Heart left ventricle (tissue), 16 donors: ENCODE measurements around the gene HAUS8. TPM values are rescaled to one million over a fixed set of nuclear protein-coding genes. Genes with fewer than 3 reads are reported as not detected.
"Not testable (repeated sequence)": the region's sequence is repeated elsewhere in the genome, so short reads cannot be mapped to it uniquely, and the experiment has no call there.

Experiments used
- ATAC-seq, 4 donors: fragments of 200-7000 bp; cut with Tn5 transposase; one replicate each; pipeline ENCODE4 v1.9.1; 2020 to 2022; ENCODE audit warnings: moderate library complexity in 4 of 4, mild to moderate bottlenecking in 3 of 4, moderate number of reproducible peaks in 1 of 4
- DNase-seq, 5 donors: peaks; one replicate each; pipeline ENCODE4 v3.0.0-alpha.2; 2020
- H3K27ac ChIP-seq, 12 donors: fragments of 200-600 bp; sonication (generic) in 4 of 12; one replicate each; pipeline versions ENCODE4 v1.5.0 to v1.8.0; 2016 to 2022; ENCODE audit warnings: mild to moderate bottlenecking in 2 of 12
- H3K27me3 ChIP-seq, 9 donors: fragments of 200-600 bp; sonication (generic) in 2 of 9; one replicate each; pipeline versions ENCODE4 v1.5.1 to v1.8.0; 2016 to 2022; ENCODE audit warnings: mild to moderate bottlenecking in 3 of 9
- H3K36me3 ChIP-seq, 9 donors: fragments of 200-600 bp; sonication (generic) in 2 of 9; one replicate each; pipeline versions ENCODE4 v1.5.0 to v1.8.0; 2018 to 2022; ENCODE audit warnings: mild to moderate bottlenecking in 2 of 9
- H3K4me1 ChIP-seq, 12 donors: fragments of 200-600 bp; sonication (generic) in 4 of 12; one replicate each; pipeline versions ENCODE4 v1.5.0 to v1.8.0; 2016 to 2022; ENCODE audit warnings: mild to moderate bottlenecking in 3 of 12
- H3K4me3 ChIP-seq, 12 donors: fragments of 200-600 bp; sonication (generic) in 4 of 12; one replicate each; pipeline versions ENCODE4 v1.5.0 to v1.8.0; 2017 to 2022; ENCODE audit warnings: mild to moderate bottlenecking in 9 of 12, moderate library complexity in 4 of 12
- H3K9me3 ChIP-seq, 12 donors: fragments of 200-600 bp; sonication (generic) in 4 of 12; one replicate each; pipeline versions ENCODE4 v1.5.0 to v1.8.0; 2016 to 2022; ENCODE audit warnings: mild to moderate bottlenecking in 1 of 12
- POLR2A ChIP-seq, 2 donors: fragments of 450-650 bp; IDR thresholded peaks; one replicate each; pipeline ENCODE4 v1.6.1; 2017; ENCODE audit warnings: antibody characterized with exemption in 2 of 2, mild to moderate bottlenecking in 2 of 2, moderate library complexity in 2 of 2
- WGBS, 4 donors: extraction: QIAGEN DNeasy Blood & Tissue Kit in 2 of 4; methylation state at CpG; one replicate each; pipeline versions ENCODE4 v1.1.5 to v1.1.7; 2013 to 2018; 5-methylcytosine and 5-hydroxymethylcytosine counted together
- intact Hi-C, 10 donors: fragments of 100-400 bp; cut with DNase I; formaldehyde crosslinking; loops; one replicate each; pipeline versions ENCODE4 v1.11.1 to v1.14.2; 2022
- polyA plus RNA-seq, 2 donors: library from polyadenylated mRNA; stranded (reverse); fragments of 200-250 nt; gene quantifications; one replicate each; pipeline ENCODE4 v1.2.3, GENCODE V29; 2013
- total RNA-seq, 9 donors: library from RNA; depleted of rRNA in 2 of 9; stranded (reverse); fragments of >200 nt in 2 of 9; fragmentation: NEBNext Ultra II Directional in 3 of 9; extraction: Animal tissue kit (Norgen Biotek cat#: 25700) in 3 of 9; gene quantifications; one replicate each; pipeline versions ENCODE4 v1.1.0 to v1.2.4, GENCODE V29; 2016 to 2023
- TF ChIP-seq, protein P1 (sequence below), 12 donors: fragments of 200-600 bp; sonication (generic) in 4 of 12; IDR thresholded peaks; one replicate each; pipeline versions ENCODE4 v1.5.0 to v1.8.0; 2018 to 2022; ENCODE audit warnings: antibody characterized with exemption in 12 of 12, mild to moderate bottlenecking in 5 of 12
- donor health status: ischemic (EF 13 %, LVEDD 7.1; RV severe dilation, severe dysfunction).
- donor health status: healthy with polysubstance abuse.
- donor health status: DM: no; HTN: yes; CAD: no.
- donor health status: DM: no; HTN: no; CAD: no.
- donor health status: ischemic (EF 25% LVEDD 6.9; RV normal size, moderate dysfunction).
- donor health status: ischemic (EF 25% LVEDD 5.7; RV mildly dilated, moderate dysfunction).
- donor health status: healthy.
- donor health status: DM: yes; HTN: yes; CAD: no.
- donor health status: ischemic (EF 35%, LVEDD 5.7; RV mildly dilated, moderate dysfunction).
- donor health status: nonischemic (EF 11% LVEDD 7.7; RV severe dilation, severe dysfunction).
- donor health status: DM: yes; HTN: yes; CAD: no.
- donor health status: PGD.
- donor health status: ischemic (EF 29% LVEDD 5.4; RV normal size, mild dysfunction).
- donor health status: nonischemic (EF 23%, LVEDD 6.1; RV moderate dilation, normal function).

HAUS8 gene
- total and polyA plus RNA-seq, 11 donors: 2.1 to 9.2 (median 4.7) TPM

DNA sequence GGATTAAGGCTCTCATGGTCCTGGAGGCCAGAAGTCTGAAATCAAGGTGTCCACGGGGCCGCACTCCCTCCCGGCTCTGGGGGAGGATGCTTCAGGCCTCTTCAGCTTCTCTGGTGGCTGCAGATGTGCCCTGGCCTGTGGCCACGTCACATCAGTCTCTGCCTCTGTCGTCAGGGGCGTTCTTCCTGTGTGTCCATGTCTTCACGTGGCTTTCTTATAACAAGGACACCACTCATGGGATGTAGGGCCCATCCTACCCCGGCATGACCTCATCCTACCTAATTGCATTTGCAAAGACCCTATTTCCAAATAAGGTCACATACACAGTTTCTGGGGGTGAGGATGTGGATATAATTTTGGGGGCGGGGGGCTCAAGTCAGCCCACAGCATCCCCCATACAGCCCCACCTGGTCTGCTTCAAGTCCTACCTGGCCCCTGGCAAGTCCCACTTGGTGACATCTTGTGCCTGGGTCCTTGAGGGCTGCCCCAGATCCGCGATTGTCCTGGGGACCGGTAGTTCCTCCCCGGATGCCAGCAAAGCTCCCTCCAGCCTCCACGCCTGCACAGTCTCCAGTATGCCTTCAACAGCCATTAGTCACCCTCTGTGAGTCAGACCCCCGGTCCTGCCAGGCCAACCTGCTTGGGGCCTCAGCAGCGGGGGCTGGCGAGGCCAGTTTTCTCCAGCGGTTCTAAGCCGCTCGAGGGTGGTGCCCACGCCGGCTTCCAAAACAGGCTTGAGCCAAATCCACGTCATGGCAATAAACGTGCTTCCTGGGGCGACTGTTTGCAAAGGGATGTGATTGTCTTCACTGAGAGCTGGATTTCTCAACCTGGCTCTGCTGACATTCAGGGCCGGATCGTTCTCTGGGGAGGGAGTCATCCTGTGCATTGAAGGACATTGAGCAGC is 32.5 kb upstream of the HAUS8 start:
- H3K27me3 ChIP-seq: no peaks in the 10 kb centered on the region
- peaks cover 0 to 57% (median 18%) of the 10 kb centered on the region in 9 donors for H3K36me3 ChIP-seq
- ATAC-seq (peak; percentile 44 to 95 (median 92)), DNase-seq (peak; percentile 75 to 96 (median 84))
- peaks cover 0 to 5% (median 0%) of the 10 kb centered on the region in 12 donors for H3K9me3 ChIP-seq
- intact Hi-C loops: no loop called here
- no peak for TF ChIP-seq POLR2A (IDR thresholded peaks at IDR 0.05)
- TF ChIP-seq, protein P1, sequence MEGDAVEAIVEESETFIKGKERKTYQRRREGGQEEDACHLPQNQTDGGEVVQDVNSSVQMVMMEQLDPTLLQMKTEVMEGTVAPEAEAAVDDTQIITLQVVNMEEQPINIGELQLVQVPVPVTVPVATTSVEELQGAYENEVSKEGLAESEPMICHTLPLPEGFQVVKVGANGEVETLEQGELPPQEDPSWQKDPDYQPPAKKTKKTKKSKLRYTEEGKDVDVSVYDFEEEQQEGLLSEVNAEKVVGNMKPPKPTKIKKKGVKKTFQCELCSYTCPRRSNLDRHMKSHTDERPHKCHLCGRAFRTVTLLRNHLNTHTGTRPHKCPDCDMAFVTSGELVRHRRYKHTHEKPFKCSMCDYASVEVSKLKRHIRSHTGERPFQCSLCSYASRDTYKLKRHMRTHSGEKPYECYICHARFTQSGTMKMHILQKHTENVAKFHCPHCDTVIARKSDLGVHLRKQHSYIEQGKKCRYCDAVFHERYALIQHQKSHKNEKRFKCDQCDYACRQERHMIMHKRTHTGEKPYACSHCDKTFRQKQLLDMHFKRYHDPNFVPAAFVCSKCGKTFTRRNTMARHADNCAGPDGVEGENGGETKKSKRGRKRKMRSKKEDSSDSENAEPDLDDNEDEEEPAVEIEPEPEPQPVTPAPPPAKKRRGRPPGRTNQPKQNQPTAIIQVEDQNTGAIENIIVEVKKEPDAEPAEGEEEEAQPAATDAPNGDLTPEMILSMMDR (IDR thresholded peaks at IDR 0.05): no peak
- H3K4me1 ChIP-seq: peaks cover 4 to 86% (median 26%) of the 10 kb centered on the region in 12 donors
- peak overlapping the region in 3 of 12 donors; percentile 5 to 14 (median 8) for H3K4me3 ChIP-seq
- H3K27ac ChIP-seq: peak overlapping the region in 11 of 12 donors; percentile 22 to 93 (median 76)
- WGBS, 4 donors: 34 to 43% (median 37%) methylated on average over 15 to 27 of the region's 27 CpGs

GRCh38 chr19:17106964-17107363 is 31.7 kb upstream of the HAUS8 start:
- WGBS, 4 donors: 97 to 99% (median 99%) methylated on average over 2 to 4 of the region's 4 CpGs
- DNase-seq, ATAC-seq, intact Hi-C loops, H3K4me3 ChIP-seq, H3K27me3 ChIP-seq, H3K9me3 ChIP-seq: not testable (repeated sequence)
- peaks cover 0 to 63% (median 25%) of the 10 kb centered on the region in 9 donors for H3K36me3 ChIP-seq
- H3K4me1 ChIP-seq: peaks cover 4 to 78% (median 19%) of the 10 kb centered on the region in 12 donors
- peak overlapping the region in 9 of 12 donors; percentile 57 to 93 (median 76) for H3K27ac ChIP-seq

DNA sequence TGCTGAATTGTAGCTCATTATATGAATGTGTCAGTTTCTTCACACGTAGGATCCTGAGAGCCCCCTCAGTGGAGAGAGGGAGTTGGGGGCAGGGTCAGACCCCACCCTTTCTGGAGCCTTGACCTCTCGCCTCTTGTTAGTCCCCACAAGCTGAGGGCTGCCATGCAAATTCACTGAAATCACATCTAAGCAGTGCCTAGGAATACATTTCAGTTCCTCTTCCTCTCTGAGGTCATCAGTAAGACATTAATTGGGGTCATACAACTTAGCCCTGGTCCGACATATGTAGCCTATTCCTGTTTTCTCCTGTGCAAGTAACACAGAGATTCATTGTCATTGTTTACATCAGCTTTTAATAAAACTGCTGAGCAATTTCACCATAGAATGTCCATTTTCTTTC is 30.3 kb upstream of the HAUS8 start:
- H3K27ac ChIP-seq: peak overlapping the region in 1 of 12 donors; percentile 58
- H3K4me3 ChIP-seq: no peak overlapping the region
- peaks cover 0 to 5% (median 0%) of the 10 kb centered on the region in 12 donors for H3K9me3 ChIP-seq
- WGBS, 4 donors: 74 to 91% (median 82%) methylated on average over 3 of the region's 3 CpGs
- H3K4me1 ChIP-seq: peaks cover 4 to 64% (median 17%) of the 10 kb centered on the region in 12 donors
- ATAC-seq (no peak), DNase-seq (no peak)
- H3K27me3 ChIP-seq: no peaks in the 10 kb centered on the region
- TF ChIP-seq, protein P1 (IDR thresholded peaks at IDR 0.05): no peak
- TF ChIP-seq POLR2A (IDR thresholded peaks at IDR 0.05): no peak
- intact Hi-C loops: no loop called here
- H3K36me3 ChIP-seq: peaks cover 0 to 64% (median 31%) of the 10 kb centered on the region in 9 donors

GRCh38 chr19:17104679-17105078 is 29.4 kb upstream of the HAUS8 start:
- Histone ChIP-seq H3K27me3 (no peaks in the 10 kb centered on the region), H3K9me3 (peaks cover 0 to 5% (median 0%) of the 10 kb centered on the region in 12 donors), H3K4me1 (peaks cover 4 to 55% (median 16%) of the 10 kb centered on the region in 12 donors), H3K36me3 (peaks cover 0 to 60% (median 31%) of the 10 kb centered on the region in 9 donors), H3K4me3 (no peak overlapping the region), H3K27ac (peak overlapping the region in 1 of 12 donors; percentile 58)
- ATAC-seq (no peak), DNase-seq (no peak)
- TF ChIP-seq, protein P1 (IDR thresholded peaks at IDR 0.05): no peak
- no peak for TF ChIP-seq POLR2A (IDR thresholded peaks at IDR 0.05)
- WGBS, 4 donors: 87 to 94% (median 88%) methylated on average over 7 of the region's 7 CpGs
- intact Hi-C loops: no loop called here
